ENCODE data around the gene NFATC4. TPM values are rescaled to one million over a fixed set of nuclear protein-coding genes. Genes with fewer than 3 reads are reported as not detected.

Gene NFATC4
- total RNA-seq, 1 donor from 2014 or later, result 19.1 TPM

DNA sequence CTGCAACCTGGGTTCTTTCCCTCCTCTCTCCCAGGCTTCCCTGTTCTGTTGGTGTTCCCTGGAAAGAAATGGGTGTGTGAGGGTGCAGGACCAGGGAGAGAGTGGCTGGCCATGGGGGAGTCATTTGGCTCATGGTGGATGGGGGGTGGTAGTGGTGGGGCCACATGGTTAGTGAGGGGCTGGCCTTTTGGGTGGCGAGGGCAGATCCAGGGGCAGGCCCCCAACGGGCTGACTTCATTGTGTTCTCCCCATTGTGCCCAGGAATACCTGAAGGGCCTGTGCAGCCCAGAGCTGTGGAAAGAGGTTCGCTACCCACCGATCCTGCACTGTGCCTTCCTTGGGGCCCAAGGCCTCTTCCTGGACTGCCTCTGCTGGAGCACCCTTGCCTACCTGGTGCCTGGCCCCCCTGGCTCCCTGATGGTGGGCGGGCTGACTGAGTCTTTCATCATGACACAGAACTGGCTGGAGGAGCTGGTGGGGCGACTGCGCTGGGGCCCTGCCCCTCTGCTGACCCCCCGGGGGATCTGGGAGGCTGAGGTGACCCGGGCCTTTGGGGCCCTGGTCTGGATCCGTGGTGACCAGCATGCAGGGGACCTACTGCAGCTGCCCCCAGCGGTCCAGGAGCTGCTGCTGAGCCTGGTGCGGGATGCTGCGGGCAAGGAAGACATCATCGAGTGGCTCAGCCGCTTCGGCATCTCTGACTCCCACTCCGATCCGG lies 39.8 kb downstream of the NFATC4 start:
- no peak for DNase-seq (ENCODE audit: low read depth, low spot score)

DNA sequence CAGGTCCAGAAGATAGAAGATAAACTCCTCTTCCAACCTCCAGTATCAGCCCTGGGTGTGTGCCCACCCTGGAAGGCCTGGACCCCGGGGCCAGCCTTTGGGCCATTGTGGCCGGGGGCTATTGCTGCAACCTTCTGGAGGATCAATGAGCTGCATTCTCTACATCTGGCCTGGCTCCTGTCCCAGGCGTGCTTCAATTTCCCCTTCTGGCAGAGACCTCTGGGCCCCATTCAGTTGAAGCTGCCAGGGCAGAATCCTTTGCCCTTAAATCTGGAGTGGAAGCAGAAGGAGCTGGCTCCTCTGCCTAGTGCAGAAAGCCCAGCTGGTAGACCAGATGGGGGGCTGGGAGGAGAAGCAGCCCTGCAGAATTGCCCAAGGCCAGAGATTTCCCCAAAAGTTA lies 40.8 kb downstream of the NFATC4 start:
- no peak for DNase-seq (ENCODE audit: low read depth, low spot score)

DNA sequence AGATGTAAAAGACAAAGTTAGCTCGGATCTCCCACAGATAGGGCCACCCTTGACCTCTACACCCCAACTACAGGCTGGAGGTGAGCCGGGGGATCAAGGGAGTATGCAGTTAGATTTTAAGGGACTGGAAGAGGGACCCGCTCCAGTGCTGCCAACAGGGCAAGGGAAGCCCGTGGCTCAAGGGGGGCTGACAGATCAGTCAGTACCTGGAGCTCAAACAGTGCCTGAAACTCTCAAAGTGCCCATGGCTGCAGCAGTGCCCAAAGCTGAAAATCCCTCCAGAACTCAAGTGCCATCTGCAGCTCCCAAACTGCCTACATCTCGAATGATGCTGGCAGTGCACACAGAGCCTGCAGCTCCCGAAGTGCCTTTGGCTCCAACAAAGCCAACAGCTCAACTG lies 41.2 kb downstream of the NFATC4 start:
- DNase-seq (ENCODE audit: low read depth, low spot score), result no peak

DNA sequence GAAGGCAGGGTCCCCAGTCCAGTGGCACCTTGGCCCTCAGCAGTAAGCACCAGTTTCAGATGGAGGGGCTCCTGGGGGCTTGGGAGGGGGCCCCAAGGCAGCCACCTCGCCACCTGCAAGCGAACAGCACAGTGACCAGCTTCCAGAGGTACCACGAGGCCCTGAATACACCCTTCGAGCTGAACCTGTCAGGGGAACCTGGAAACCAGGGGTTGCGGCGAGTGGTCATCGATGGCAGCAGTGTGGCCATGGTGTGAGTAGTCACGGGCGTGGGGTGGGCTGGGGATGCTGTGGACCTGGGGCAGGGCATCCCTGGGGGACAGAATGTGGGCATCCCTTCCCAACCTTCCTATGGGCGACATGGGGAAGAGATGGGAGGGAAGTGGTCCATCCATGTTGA lies 42.0 kb downstream of the NFATC4 start:
- DNase-seq (ENCODE audit: low read depth, low spot score), result no peak

DNA sequence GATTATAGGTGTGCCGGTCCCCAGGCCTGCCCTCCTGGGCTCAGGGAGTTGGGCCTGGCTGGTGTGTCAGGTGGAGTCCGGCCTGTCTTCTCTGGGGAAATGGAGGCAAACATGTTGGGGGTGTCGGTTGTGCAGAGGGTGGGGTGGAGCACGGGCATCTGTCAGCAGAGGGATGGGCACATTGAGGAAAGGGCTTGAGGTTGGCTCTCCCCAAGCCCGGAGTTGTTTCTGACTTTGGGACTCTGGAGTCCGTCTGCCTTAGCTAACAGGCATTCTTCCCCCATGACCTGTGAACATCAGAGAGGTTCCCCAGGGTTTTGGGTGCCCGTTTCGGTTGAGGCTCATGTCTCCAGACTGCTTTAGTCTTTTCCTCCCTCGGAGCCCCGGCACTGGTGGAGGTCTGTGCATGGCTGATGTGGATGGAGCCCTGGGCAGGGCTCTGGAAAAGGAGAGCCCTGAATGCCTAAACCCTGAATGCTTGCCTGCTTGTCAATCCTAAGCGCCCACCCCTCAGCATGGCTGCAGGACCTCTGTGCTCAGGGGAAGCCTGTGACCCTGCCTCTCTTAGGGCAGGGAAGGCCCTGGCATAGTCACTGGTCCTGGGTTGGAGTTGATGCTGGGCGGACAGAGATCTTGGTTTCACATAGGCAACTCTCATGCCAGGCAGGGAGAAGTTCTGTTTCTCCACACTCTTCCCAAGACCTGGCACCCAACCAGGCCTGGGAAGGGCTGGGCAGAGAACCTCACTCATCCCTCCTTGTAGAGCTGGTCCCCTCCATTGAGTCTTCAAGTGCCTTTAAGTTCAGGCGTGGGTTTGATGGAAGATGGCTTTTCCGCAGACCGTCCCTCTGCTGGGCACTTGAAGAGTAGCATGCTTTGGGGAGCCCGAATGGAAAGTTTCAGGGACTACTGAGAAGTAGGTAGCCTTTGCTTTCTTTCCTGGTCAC lies 43.7 kb downstream of the NFATC4 start:
- DNase-seq (ENCODE audit: low read depth, low spot score), result no peak

DNA sequence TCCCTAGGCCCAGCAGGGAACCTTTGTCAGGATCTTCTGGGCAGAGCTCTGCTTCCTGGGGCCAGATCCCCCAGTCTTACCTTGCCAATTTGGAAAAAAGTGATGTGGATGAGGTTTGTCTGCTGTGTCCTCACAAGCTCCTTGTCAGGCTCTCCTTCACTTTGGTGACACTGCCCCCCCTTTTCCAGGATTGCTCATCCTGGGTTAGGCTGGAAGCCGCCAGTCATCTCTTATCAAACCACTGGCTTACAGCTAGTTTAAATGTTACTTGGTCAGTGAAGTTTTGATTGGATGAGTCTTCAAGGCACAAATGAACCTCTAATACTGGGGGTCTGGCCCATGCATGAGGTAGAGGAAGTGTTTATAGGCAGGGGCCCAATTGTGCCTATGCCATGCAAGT lies 46.1 kb downstream of the NFATC4 start:
- DNase-seq (ENCODE audit: low read depth, low spot score), result no peak

DNA sequence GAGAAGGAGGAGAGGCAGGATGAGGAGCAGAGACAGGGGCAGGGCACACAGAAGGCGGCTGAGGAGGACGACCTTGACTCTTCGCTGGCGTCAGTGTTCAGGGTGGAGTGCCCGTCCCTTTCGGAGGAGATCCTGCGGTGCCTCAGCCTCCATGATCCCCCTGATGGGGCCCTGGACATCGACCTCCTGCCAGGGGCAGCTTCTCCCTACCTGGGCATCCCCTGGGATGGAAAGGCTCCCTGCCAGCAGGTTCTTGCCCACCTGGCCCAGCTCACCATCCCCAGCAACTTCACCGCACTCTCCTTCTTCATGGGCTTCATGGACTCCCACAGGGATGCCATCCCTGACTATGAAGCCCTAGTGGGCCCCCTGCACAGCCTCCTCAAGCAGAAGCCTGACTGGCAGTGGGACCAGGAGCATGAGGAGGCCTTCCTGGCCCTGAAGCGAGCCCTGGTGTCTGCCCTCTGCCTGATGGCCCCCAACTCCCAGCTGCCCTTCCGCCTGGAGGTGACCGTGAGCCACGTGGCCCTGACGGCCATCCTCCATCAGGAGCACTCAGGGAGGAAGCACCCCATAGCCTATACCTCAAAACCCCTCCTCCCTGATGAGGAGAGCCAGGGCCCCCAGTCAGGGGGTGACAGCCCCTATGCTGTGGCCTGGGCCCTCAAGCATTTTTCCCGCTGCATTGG lies 46.9 kb downstream of the NFATC4 start:
- no peak for DNase-seq (ENCODE audit: low read depth, low spot score)

DNA sequence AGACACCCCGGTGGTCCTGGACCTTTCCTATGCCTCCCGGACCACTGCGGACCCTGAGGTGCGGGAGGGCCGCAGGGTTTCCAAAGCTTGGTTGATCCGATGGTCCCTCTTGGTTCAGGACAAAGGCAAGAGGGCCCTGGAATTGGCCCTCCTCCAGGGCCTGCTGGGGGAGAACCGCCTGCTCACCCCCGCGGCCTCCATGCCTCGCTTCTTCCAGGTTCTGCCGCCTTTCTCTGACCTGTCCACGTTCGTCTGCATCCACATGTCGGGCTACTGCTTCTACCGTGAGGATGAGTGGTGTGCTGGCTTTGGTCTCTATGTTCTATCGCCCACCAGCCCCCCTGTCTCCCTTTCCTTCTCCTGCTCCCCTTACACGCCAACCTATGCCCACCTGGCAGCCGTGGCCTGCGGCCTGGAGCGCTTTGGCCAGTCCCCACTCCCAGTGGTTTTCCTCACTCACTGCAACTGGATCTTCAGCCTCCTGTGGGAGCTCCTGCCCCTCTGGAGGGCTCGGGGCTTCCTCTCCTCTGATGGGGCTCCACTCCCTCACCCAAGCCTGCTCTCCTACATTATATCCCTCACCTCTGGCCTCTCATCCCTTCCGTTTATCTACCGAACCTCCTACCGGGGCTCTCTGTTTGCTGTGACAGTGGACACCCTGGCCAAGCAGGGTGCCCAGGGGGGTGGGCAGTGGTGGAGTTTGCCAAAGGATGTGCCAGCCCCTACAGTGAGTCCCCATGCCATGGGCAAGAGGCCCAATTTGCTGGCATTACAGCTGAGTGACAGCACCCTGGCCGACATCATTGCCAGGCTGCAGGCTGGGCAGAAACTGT lies 47.7 kb downstream of the NFATC4 start:
- DNase-seq (ENCODE audit: low read depth, low spot score), result no peak

DNA sequence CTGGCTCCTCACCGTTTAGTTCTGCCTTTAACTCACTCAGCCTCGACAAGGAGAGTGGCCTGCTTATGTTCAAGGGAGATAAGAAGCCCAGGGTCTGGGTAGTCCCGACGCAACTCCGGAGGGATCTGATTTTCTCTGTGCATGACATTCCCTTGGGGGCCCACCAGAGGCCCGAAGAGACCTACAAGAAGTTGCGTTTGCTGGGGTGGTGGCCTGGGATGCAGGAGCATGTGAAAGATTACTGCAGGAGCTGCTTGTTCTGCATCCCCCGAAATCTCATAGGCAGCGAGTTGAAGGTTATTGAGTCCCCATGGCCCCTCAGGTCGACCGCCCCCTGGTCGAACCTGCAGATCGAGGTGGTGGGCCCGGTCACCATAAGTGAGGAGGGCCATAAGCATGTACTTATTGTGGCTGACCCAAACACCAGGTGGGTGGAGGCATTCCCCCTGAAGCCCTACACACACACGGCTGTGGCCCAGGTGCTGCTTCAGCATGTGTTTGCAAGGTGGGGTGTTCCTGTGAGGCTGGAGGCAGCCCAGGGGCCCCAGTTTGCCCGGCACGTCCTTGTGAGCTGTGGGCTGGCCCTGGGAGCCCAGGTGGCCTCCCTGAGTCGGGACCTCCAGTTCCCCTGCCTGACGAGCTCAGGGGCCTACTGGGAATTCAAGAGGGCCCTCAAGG lies 48.4 kb downstream of the NFATC4 start:
- DNase-seq (ENCODE audit: low read depth, low spot score), result no peak

DNA sequence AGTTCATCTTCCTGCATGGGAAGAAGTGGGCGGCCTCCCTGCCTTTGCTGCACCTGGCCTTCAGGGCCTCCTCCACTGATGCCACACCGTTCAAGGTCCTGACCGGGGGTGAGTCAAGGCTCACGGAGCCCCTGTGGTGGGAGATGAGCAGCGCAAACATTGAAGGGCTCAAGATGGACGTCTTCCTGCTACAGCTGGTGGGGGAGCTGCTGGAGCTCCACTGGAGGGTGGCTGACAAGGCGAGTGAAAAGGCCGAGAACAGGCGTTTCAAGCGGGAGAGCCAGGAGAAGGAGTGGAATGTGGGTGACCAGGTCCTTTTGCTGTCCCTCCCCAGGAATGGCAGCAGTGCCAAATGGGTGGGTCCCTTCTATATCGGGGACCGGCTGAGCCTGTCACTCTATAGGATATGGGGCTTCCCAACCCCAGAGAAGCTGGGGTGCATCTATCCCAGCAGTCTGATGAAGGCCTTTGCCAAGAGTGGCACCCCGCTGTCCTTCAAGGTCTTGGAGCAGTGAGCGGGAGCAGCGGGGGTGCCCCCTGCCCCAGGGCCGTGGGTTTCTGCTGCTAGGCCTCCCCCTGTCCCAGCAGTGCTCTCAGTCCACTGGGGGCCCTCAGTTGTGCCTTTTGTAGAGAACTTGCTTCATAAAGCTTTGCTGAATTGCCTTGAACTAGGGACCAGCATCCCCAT lies 49.1 kb downstream of the NFATC4 start:
- no peak for DNase-seq (ENCODE audit: low read depth, low spot score)

GRCh38 chr14:24417832-24418491 lies 50.0 kb downstream of the NFATC4 start:
- no peak for DNase-seq (ENCODE audit: low read depth, low spot score)

- DNase-seq (ENCODE audit: low read depth, low spot score), result peak; percentile 41
Measured at GRCh38 chr14:24418492-24418873, 50.5 kb downstream of the NFATC4 start.

DNA sequence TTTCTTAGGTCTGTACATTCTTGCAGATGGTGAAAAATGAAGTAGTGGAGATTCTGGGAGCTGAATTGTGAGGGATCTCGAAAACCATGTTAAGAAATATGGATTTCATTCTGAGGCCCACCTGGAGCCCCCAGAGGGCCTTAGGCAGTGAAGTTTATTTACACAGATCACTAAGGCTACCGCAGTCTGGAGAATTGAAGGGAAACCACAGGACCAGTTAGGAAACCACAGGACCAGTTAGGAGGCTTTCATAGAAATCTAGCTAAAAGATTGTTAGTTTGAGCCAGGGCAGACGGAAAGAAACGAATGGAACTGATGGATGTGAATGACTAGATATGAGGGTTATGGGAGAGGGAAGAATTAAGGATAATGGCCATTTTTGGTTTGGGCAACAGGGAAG lies 54.3 kb downstream of the NFATC4 start:
- no peak for DNase-seq (ENCODE audit: low read depth, low spot score)

GRCh38 chr14:24422694-24423601 lies 55.0 kb downstream of the NFATC4 start:
- DNase-seq (ENCODE audit: low read depth, low spot score), result no peak

GRCh38 chr14:24425704-24426103 lies 57.7 kb downstream of the NFATC4 start:
- peak; percentile 69 for DNase-seq (ENCODE audit: low read depth, low spot score)

DNA sequence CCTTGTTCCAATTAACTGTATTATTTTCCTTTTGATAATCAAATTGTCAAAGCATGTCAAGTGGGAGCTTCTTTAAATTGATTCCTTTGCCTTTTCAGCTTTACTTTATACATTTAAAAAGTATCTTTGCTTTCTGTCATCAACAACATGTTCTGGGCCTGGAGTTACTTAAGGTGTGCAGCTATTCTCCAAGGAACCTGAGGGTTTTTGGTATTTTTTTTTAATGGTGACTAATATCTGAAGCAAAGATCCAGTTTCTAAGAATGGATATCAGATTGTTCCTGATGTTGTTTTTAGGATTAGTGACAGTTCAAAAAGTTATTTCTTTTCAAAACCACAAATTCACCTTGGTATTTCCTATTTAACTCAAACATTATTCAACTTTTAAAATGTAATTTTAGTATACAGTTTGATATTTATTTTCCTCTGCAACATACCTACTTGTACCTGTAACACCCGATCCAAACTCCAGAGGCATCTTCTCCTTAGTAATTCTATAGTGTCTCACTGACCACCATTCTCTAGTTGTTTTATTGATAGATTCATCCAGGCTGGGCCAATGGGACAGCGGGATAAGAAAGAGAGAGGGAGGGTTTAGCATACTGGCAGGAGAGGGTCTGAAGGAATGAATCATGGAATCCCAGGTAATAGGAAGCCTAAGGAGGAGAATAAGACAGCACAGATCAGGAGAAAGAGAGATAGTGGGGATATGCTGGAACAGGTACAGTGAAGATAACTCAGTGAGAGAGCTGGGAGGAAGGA lies 58.3 kb downstream of the NFATC4 start:
- no peak for DNase-seq (ENCODE audit: low read depth, low spot score)

GRCh38 chr14:24426912-24427536 lies 59.0 kb downstream of the NFATC4 start:
- no peak for DNase-seq (ENCODE audit: low read depth, low spot score)
